Right ventricle myocardium superior (tissue), 1 donor: ENCODE data around the gene PTPRE. TPM values are rescaled to one million over a fixed set of nuclear protein-coding genes. Genes with fewer than 3 reads are reported as not detected.

Source experiments
- ATAC-seq: fragments of 200-7000 bp; cut with Tn5 transposase; one replicate; pipeline ENCODE4 v1.9.1; 2020; ENCODE audit warnings: mild to moderate bottlenecking; ENCODE audit not compliant: poor library complexity
- DNase-seq: peaks from one replicate; pipeline ENCODE4 v3.0.0-alpha.2; 2020
- intact Hi-C: fragments of 100-400 bp; cut with DNase I; formaldehyde crosslinking; loops from one replicate; pipeline ENCODE4 v1.11.2; 2022
- total RNA-seq: library from RNA; stranded (reverse); fragmentation: NEBNext Ultra II Directional; extraction: Animal tissue kit (Norgen Biotek cat#: 25700); gene quantifications from one replicate; pipeline ENCODE4 v1.2.1, GENCODE V29; 2021
- donor health status: DM: no; HTN: yes; CAD: no; lungs with severe emphysema.

PTPRE gene
- total RNA-seq, 1 donor from 2014 or later = 16.0 TPM

- intact Hi-C loops = no loop called here
- ATAC-seq (no peak), DNase-seq (no peak)
Measured at GRCh38 chr10:128058106-128058749, 151.3 kb downstream of the PTPRE start.

- DNase-seq (no peak), ATAC-seq (no peak)
- intact Hi-C loops = no loop called here
Measured at GRCh38 chr10:128058750-128059134, 151.8 kb downstream of the PTPRE start.

GRCh38 chr10:128059266-128059981 is 152.5 kb downstream of the PTPRE start:
- DNase-seq = no peak

GRCh38 chr10:128059982-128060293 is 153.0 kb downstream of the PTPRE start:
- intact Hi-C loops = no loop called here
- no peak for DNase-seq
- no peak for ATAC-seq

More at GRCh38 chr10:128059266-128059981, 152.5 kb downstream of the PTPRE start:
- no peak for ATAC-seq
- intact Hi-C loops = no loop called here

- DNase-seq = no peak
- intact Hi-C loops = no loop called here
- no peak for ATAC-seq
Measured at GRCh38 chr10:128060341-128061250, 153.7 kb downstream of the PTPRE start.

- intact Hi-C loops = no loop called here
- ATAC-seq (no peak), DNase-seq (no peak)
Measured at GRCh38 chr10:128061306-128062300, 154.7 kb downstream of the PTPRE start.

- intact Hi-C loops = no loop called here
- DNase-seq (no peak), ATAC-seq (peak; percentile 4)
Measured at GRCh38 chr10:128062331-128062880, 155.5 kb downstream of the PTPRE start.

GRCh38 chr10:128062881-128063563 is 156.1 kb downstream of the PTPRE start:
- intact Hi-C loops = no loop called here
- peak; percentile 40 for ATAC-seq
- no peak for DNase-seq

- ATAC-seq = no peak
- intact Hi-C loops = no loop called here
- DNase-seq = no peak
Measured at GRCh38 chr10:128063736-128064107, 156.8 kb downstream of the PTPRE start.

GRCh38 chr10:128064108-128064969 is 157.4 kb downstream of the PTPRE start:
- ATAC-seq (peak; percentile 77), DNase-seq (peak; percentile 81)
- intact Hi-C loops = no loop called here

GRCh38 chr10:128064970-128065580 is 158.2 kb downstream of the PTPRE start:
- ATAC-seq = peak; percentile 31
- peak; percentile 69 for DNase-seq
- intact Hi-C loops = no loop called here

- ATAC-seq (no peak), DNase-seq (no peak)
- intact Hi-C loops = no loop called here
Measured at GRCh38 chr10:128065881-128066534, 159.1 kb downstream of the PTPRE start.

GRCh38 chr10:128066870-128067382 is 160.0 kb downstream of the PTPRE start:
- DNase-seq = no peak
- no peak for ATAC-seq
- intact Hi-C loops = no loop called here

- intact Hi-C loops = loop anchor here (2.0 kb wide), 1 partner anchor 161 kb away; the partner anchor contains the start of gene PTPRE
- no peak for DNase-seq
Measured at GRCh38 chr10:128067691-128068397, 160.9 kb downstream of the PTPRE start.

More at GRCh38 chr10:128067691-128068397, 160.9 kb downstream of the PTPRE start:
- ATAC-seq = no peak
